IMR-90 (cell line): ENCODE measurements around the gene PLEKHH2. TPM values are rescaled to one million over a fixed set of nuclear protein-coding genes. Genes with fewer than 3 reads are reported as not detected.

ENCODE experiments used
- ATAC-seq: fragments of 200-7000 bp; cut with Tn5 transposase; 2 replicates; pipeline ENCODE4 v1.9.1; 2020; ENCODE audit warnings: low read depth, mild to moderate bottlenecking, moderate library complexity
- BruUV-seq: library from RNA; stranded (reverse); fragments of 400-500 nt; replicated peaks from 2 replicates; lab custom pipeline; 2021; lab: Mats Ljungman, UMichigan
- CTCF ChIA-PET: fragments of 300-600 bp; formaldehyde crosslinking; extraction: SDS; loops from one replicate; lab custom pipeline; 2021; ENCODE audit warnings: antibody characterized with exemption; lab: Yijun Ruan, JAX
- POLR2A ChIA-PET: fragments of 300-600 bp; sonication (Branson Sonifier 250); formaldehyde crosslinking; loops from one replicate; lab custom pipeline; 2022; ENCODE audit warnings: antibody characterized with exemption; ENCODE audit not compliant: unreplicated experiment; lab: Charles Lee
- DNase-seq: peaks from one replicate; pipeline ENCODE4 v3.0.0; 2013
- H2AFZ ChIP-seq: replicated peaks from 2 replicates; pipeline ENCODE3; 2013; ENCODE audit warnings: low read length, mild to moderate bottlenecking; ENCODE audit not compliant: poor library complexity
- H2AK5ac ChIP-seq: 2 replicates; pipeline ENCODE4 v1.6.1; 2013; ENCODE audit warnings: low read depth, low read length, inconsistent platforms
- H2AK9ac ChIP-seq: replicated peaks from 2 replicates; pipeline ENCODE3; 2013; ENCODE audit warnings: mild to moderate bottlenecking, low read depth, low read length, moderate library complexity; ENCODE audit not compliant: poor library complexity
- H2BK120ac ChIP-seq: 2 replicates; pipeline ENCODE4 v1.6.1; 2013; ENCODE audit warnings: low read depth, low read length, inconsistent platforms
- H2BK15ac ChIP-seq: 3 replicates; pipeline ENCODE4 v1.6.1; 2013; ENCODE audit warnings: low read depth, low read length, inconsistent platforms
- H2BK20ac ChIP-seq: 2 replicates; pipeline ENCODE4 v1.6.1; 2013; ENCODE audit warnings: low read depth, mild to moderate bottlenecking, inconsistent platforms, low read length, moderate library complexity
- H2BK5ac ChIP-seq: 2 replicates; pipeline ENCODE4 v1.6.1; 2013; ENCODE audit warnings: mild to moderate bottlenecking, low read depth, low read length, inconsistent platforms; ENCODE audit not compliant: poor library complexity, severe bottlenecking
- H3K14ac ChIP-seq: replicated peaks from 2 replicates; pipeline ENCODE4 v1.6.1; 2013; ENCODE audit warnings: low read depth, low read length, inconsistent platforms
- H3K18ac ChIP-seq: 2 replicates; pipeline ENCODE4 v1.6.1; 2013; ENCODE audit warnings: low read depth, low read length, control low read depth
- H3K23ac ChIP-seq: 2 replicates; pipeline ENCODE4 v1.6.1; 2013; ENCODE audit warnings: low read depth, low read length, inconsistent platforms
- H3K27ac ChIP-seq: 2 replicates; pipeline ENCODE4 v1.5.1; 2013; ENCODE audit warnings: mild to moderate bottlenecking, control low read depth, low read length; ENCODE audit not compliant: insufficient read depth
- H3K27me3 ChIP-seq: 2 replicates; pipeline ENCODE4 v1.6.1; 2013; ENCODE audit warnings: low read length; ENCODE audit not compliant: control insufficient read depth, insufficient read depth
- H3K36me3 ChIP-seq: 2 replicates; pipeline ENCODE4 v1.6.1; 2013; ENCODE audit warnings: low read length, mixed read lengths; ENCODE audit not compliant: control insufficient read depth, insufficient read depth
- H3K4ac ChIP-seq: 2 replicates; pipeline ENCODE4 v1.6.1; 2013; ENCODE audit warnings: low read depth, low read length, inconsistent platforms
- H3K4me1 ChIP-seq: 2 replicates; pipeline ENCODE4 v1.6.1; 2013; ENCODE audit warnings: low read length, mixed read lengths; ENCODE audit not compliant: control insufficient read depth, insufficient read depth
- H3K4me2 ChIP-seq: 2 replicates; pipeline ENCODE4 v1.6.1; 2013; ENCODE audit warnings: low read depth, mild to moderate bottlenecking, control low read depth, low read length, moderate library complexity
- H3K4me3 ChIP-seq: 2 replicates; pipeline ENCODE4 v1.5.1; 2013; ENCODE audit warnings: low read depth, mild to moderate bottlenecking, control low read depth, low read length, moderate library complexity; ENCODE audit not compliant: insufficient read depth
- H3K56ac ChIP-seq: 2 replicates; pipeline ENCODE4 v1.6.1; 2013; ENCODE audit warnings: low read length, inconsistent platforms; ENCODE audit not compliant: insufficient read depth; ENCODE audit errors: extremely low read depth
- H3K79me1 ChIP-seq, 2 experiments: 2 replicates each; pipeline ENCODE4 v1.6.1; 2013; ENCODE audit warnings: low read length in 2 of 2, inconsistent platforms in 1 of 2, low read depth in 1 of 2
- H3K9ac ChIP-seq: 2 replicates; pipeline ENCODE4 v1.6.1; 2013; ENCODE audit warnings: low read depth, low read length, control low read depth
- H3K9me1 ChIP-seq: 2 replicates; pipeline ENCODE4 v1.6.1; 2013; ENCODE audit warnings: low read length, inconsistent platforms; ENCODE audit not compliant: insufficient read depth
- H3K9me3 ChIP-seq: 2 replicates; pipeline ENCODE4 v1.6.1; 2013; ENCODE audit warnings: low read length; ENCODE audit not compliant: control insufficient read depth, insufficient read depth
- H4K20me1 ChIP-seq: 2 replicates; pipeline ENCODE4 v1.6.1; 2013; ENCODE audit warnings: low read length, inconsistent platforms; ENCODE audit not compliant: insufficient read depth
- H4K5ac ChIP-seq: 2 replicates; pipeline ENCODE4 v1.6.1; 2013; ENCODE audit warnings: mild to moderate bottlenecking, low read depth, low read length, control low read depth
- H4K8ac ChIP-seq, 2 experiments: 2 replicates each; pipeline ENCODE4 v1.6.1; 2013; ENCODE audit warnings: low read depth in 2 of 2, low read length in 2 of 2, control low read depth in 1 of 2, inconsistent platforms in 1 of 2
- H4K91ac ChIP-seq: 2 replicates; pipeline ENCODE4 v1.6.1; 2013; ENCODE audit warnings: low read depth, low read length, inconsistent platforms; ENCODE audit not compliant: insufficient read depth
- ELK1 ChIP-seq: fragments of 150-350 bp; IDR thresholded peaks from 2 replicates; pipeline ENCODE4 v1.6.1; 2016; ENCODE audit warnings: low read depth, mild to moderate bottlenecking, low read length, moderate library complexity, borderline replicate concordance
- RAD21 ChIP-seq: IDR thresholded peaks from 2 replicates; pipeline ENCODE4 v1.6.1; 2012; ENCODE audit warnings: low read length, improper control_type of control experiment
- dilution Hi-C: fragments of 300-500 bp; cut with HindIII; formaldehyde crosslinking; loops from one replicate; pipeline ENCODE4 v1.14.3; 2018; ENCODE audit warnings: low sequenced_read_pairs; ENCODE audit not compliant: unreplicated experiment
- in situ Hi-C: fragments of 300-500 bp; cut with MboI; formaldehyde crosslinking; loops from 3 replicates; pipeline ENCODE4 v1.14.3; 2019; ENCODE audit warnings: low sequenced_read_pairs, inconsistent platforms, mixed read lengths
- intact Hi-C: fragments of 100-400 bp; cut with micrococcal nuclease; formaldehyde crosslinking; loops from 2 replicates; pipeline ENCODE4 v1.10.0; 2022
- polyA plus RNA-seq, 3 experiments: library from polyadenylated mRNA; depleted of rRNA; stranded (reverse); fragments of >200 nt; gene quantifications; 2 replicates each; pipeline ENCODE4 v1.2.3, GENCODE V29; 2012; ENCODE audit warnings: low replicate concordance in 1 of 3
- total RNA-seq: library from RNA; depleted of rRNA; stranded (reverse); fragments of >200 nt; gene quantifications from 2 replicates; pipeline ENCODE4 v1.2.3, GENCODE V29; 2012

Gene PLEKHH2
- total and polyA plus RNA-seq, 2 of the 4 experiments (the other 2 are of a cell fraction), result 2.0 to 3.3 TPM

- no peaks in the 10 kb centered on the region for H3K9me1 ChIP-seq
- no peak overlapping the region for H2BK20ac ChIP-seq
- no peak overlapping the region for H3K14ac ChIP-seq
- H2BK5ac ChIP-seq, result no peak overlapping the region
- H4K5ac ChIP-seq, result no peak overlapping the region
- no peak overlapping the region for H3K23ac ChIP-seq
- no peak overlapping the region for H2AFZ ChIP-seq
- no peak overlapping the region for H3K56ac ChIP-seq
- no peak overlapping the region for H4K91ac ChIP-seq
- no peak overlapping the region for H2BK15ac ChIP-seq
- CTCF ChIA-PET, result no interaction called here
- H3K18ac ChIP-seq, result no peak overlapping the region
- DNase-seq (no peak), ATAC-seq (no peak)
- no peak overlapping the region for H3K9ac ChIP-seq
- H2AK9ac ChIP-seq, result no peak overlapping the region
- peaks cover 2% of the 10 kb centered on the region; the same call in 1 of the 2 replicates for H3K36me3 ChIP-seq
- no peaks in the 10 kb centered on the region for H3K9me3 ChIP-seq
- no peak overlapping the region for H3K4me3 ChIP-seq
- H3K4ac ChIP-seq, result no peak overlapping the region
- no peaks in the 10 kb centered on the region for H3K79me1 ChIP-seq
- in situ Hi-C loops (no loop called here), intact Hi-C loops (no loop called here), dilution Hi-C loops (no loop called here)
- no peak overlapping the region for H2AK5ac ChIP-seq
- TF ChIP-seq ELK1 (no peak), RAD21 (no peak)
- POLR2A ChIA-PET, result no interaction called here
- no TSS peak for BruUV-seq
- no peak overlapping the region for H3K27ac ChIP-seq
- no peaks in the 10 kb centered on the region for H4K20me1 ChIP-seq
- peaks cover 5% of the 10 kb centered on the region; the same call in 1 of the 2 replicates for H3K4me1 ChIP-seq
- no peak overlapping the region for H4K8ac ChIP-seq
- H2BK120ac ChIP-seq, result no peak overlapping the region
- no peak overlapping the region for H3K4me2 ChIP-seq
- H3K27me3 ChIP-seq, result no peaks in the 10 kb centered on the region
These were observed 73.8 kb downstream of the PLEKHH2 start for GRCh38 chr2:43710866-43711265.
